ENCODE data around the gene SRCIN1. TPM values are rescaled to one million over a fixed set of nuclear protein-coding genes. Genes with fewer than 3 reads are reported as not detected.
A peak's percentile ranks its signal among the peaks of the same experiment; 100 is the strongest.

Gene SRCIN1
- total RNA-seq, 2 donors from 2014 or later = 1.1 to 1.2 TPM

GRCh38 chr17:38619937-38620550 is 14.3 kb upstream of the SRCIN1 start:
- ATAC-seq (no peak), DNase-seq (ENCODE audit: low spot score in 2 of 2) (no peak)
- H3K36me3 Mint-ChIP-seq = no peaks in the 10 kb centered on the region
- no peaks in the 10 kb centered on the region for H3K9me3 Mint-ChIP-seq
- no peak overlapping the region for H3K27ac Mint-ChIP-seq

DNA sequence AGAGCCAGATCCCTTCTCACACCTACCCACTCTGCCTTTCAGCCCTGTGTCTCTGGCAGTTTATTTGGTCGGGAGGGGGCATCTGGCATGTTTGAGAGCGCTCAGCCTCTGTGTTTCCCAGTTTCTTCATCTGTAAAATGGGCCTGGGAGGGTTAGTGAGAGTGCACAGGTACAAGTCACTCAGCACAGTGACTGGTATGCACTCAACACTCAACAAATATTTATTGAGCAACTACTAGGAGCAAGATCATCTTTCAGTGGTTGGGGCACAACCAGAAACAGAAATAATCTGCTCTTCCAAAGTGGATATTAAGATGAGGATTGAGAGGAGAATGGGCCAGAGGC is 13.7 kb upstream of the SRCIN1 start:
- ATAC-seq = no peak
- Mint-ChIP-seq H3K9me3 (no peaks in the 10 kb centered on the region), H3K27ac (no peak overlapping the region), H3K36me3 (no peaks in the 10 kb centered on the region)
- no peak for DNase-seq (ENCODE audit: low spot score in 2 of 2)

DNA sequence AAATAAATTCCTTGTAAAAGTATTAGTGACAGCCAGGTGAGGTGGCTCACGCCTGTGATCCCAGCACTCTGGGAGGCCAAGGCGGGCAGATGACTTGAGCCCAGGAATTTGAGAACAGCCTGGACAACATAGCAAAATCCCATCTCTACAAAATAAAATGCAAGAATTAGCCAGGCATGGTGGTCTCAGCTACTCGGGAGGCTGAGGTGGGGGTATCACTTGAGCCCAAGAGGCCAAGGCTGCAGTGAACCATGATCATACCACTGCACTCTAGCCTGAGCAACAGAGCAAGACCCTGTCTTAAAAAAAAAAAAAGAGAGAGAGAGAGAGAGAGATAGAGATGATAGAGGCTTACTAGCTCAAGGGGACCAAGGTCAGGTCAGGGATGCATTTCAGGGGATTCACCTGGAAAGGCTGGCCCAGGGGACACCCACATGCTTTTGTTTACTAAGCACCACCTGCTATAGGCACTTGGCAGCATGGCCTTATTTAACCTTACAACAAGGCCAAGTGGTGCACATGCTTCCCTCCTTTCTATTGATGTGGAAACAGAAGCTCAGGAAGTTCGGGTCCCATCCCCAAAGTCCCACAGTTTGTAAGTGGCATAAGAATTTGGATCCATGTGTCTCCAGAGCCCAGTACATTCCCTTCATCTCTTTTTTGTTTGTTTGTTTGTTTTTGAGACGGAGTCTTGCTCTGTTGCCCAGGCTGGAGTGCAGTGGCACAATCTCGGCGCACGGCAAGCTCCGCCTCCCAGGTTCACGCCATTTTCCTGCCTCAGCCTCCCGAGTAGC is 12.4 kb upstream of the SRCIN1 start:
- ATAC-seq = no peak
- no peak overlapping the region for H3K27ac Mint-ChIP-seq
- no peaks in the 10 kb centered on the region for H3K9me3 Mint-ChIP-seq
- H3K36me3 Mint-ChIP-seq = no peaks in the 10 kb centered on the region
- no peak for DNase-seq (ENCODE audit: low spot score in 2 of 2)

- no peak for ATAC-seq
- H3K36me3 Mint-ChIP-seq = no peaks in the 10 kb centered on the region
- DNase-seq (ENCODE audit: low spot score in 2 of 2) = no peak
- no peaks in the 10 kb centered on the region for H3K9me3 Mint-ChIP-seq
- H3K27ac Mint-ChIP-seq = peak overlapping the region in 1 of 2 donors; percentile 3
Measured at GRCh38 chr17:38617074-38617860, 11.5 kb upstream of the SRCIN1 start.

- H3K27ac Mint-ChIP-seq = peak overlapping the region in 1 of 2 donors; percentile 24
- DNase-seq (ENCODE audit: low spot score in 2 of 2) = no peak
Measured at GRCh38 chr17:38616361-38616760, 10.6 kb upstream of the SRCIN1 start.

DNA sequence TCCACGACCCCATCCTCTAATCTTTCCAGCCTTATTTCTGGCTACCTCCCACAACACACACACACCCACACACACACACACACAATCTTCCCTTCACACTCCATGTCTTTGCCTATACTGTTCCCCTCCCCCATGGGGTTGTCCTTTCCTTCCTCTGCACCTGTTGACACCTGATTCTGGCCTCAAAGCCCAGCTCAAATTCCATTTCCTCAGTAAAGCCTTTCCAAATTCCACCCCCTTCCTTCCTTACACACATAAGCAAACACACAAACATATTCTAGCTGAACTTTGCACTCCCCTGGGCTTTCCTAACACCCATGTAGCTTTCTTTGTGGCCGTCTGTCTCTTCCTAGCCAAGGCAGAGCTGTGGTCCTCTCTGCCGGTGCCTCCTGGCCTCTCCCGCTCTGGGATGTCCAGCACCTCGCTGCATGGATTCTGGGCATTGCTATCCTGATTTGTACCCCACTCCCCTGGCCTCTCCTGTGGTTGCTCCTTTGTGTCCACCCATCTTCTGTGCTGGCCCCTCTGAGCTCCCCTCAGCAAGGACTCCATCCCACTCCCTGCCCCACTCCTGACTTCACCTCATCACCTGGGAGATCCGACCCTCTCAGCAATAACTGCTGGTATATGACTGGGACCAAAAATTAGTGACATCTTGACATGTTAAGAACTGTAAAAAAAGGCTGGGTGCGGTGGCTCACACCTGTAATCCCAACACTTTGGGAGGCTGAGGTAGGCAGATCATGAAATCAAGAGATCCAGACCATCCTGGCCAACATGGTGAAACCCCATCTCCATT is 8.4 kb upstream of the SRCIN1 start:
- H3K36me3 Mint-ChIP-seq = no peaks in the 10 kb centered on the region
- peak overlapping the region in 1 of 2 donors; percentile 40 for H3K27ac Mint-ChIP-seq
- H3K9me3 Mint-ChIP-seq = no peaks in the 10 kb centered on the region
- ATAC-seq = no peak
- no peak for DNase-seq (ENCODE audit: low spot score in 2 of 2)

More at GRCh38 chr17:38616361-38616760, 10.6 kb upstream of the SRCIN1 start:
- no peaks in the 10 kb centered on the region for H3K36me3 Mint-ChIP-seq
- no peak for ATAC-seq
- H3K9me3 Mint-ChIP-seq = no peaks in the 10 kb centered on the region

DNA sequence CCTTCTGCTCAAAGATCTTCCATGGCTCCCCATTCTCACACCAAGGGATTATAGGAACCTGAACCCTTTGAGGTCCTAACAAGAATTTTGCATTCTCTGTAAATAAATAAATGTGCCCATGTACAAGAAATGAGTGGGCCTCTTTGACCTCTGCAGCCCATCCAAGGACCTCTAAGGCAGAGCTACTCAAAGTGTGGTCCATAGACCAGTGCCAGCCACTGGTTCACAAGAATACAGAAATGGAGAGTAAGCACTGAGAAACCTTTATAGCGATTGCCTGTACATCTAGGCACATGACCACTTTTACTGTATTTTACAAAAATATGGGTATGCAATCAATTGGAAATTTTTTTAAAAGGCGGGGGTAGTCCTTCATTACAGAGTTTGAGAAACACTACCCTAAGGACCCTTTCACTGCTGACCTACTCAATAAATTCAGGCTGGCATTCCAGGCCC is 7.8 kb upstream of the SRCIN1 start:
- Mint-ChIP-seq H3K27ac (no peak overlapping the region), H3K36me3 (no peaks in the 10 kb centered on the region), H3K9me3 (no peaks in the 10 kb centered on the region)
- DNase-seq (ENCODE audit: low spot score in 2 of 2) (no peak), ATAC-seq (no peak)

GRCh38 chr17:38611872-38612376 is 6.2 kb upstream of the SRCIN1 start:
- Mint-ChIP-seq H3K27ac (no peak overlapping the region), H3K9me3 (no peaks in the 10 kb centered on the region), H3K36me3 (no peaks in the 10 kb centered on the region)
- DNase-seq (ENCODE audit: low spot score in 2 of 2) (no peak), ATAC-seq (no peak)

DNA sequence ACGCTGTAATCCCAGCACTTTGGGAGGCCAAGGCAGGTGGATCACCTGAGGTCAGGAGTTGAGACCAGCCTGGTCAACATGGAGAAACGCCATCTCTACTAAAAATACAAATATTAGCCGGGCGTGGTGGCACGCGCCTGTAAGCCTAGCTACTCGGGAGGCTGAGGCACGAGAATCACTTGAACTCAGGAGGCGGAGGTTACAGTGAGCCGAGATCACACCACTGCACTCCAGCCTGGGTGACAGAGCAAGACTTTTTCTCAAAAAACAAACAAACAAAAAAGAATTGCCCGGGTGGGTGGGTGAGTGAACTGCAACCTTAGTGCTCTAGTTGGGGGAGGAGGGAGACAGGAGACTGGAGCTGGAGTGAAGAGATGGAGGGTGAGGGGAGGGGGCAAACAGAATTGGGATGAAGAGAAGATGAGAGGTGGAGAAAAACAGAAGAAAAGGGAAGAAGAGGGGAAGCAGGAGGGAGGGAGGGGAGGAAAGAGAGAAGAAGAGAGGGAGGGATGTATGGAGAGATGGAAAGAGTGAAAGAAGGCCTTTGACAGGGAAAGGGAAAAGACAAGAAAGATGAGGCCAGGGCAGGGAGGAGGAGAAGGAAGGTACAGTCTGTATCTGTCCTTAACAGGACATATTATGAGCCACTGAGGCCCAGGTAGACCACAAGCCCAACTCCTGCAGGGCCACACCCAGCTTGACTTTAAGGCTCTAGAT is 5.5 kb upstream of the SRCIN1 start:
- H3K9me3 Mint-ChIP-seq = no peaks in the 10 kb centered on the region
- ATAC-seq = no peak
- no peak overlapping the region for H3K27ac Mint-ChIP-seq
- no peaks in the 10 kb centered on the region for H3K36me3 Mint-ChIP-seq
- no peak for DNase-seq (ENCODE audit: low spot score in 2 of 2)

GRCh38 chr17:38609280-38610031 is 3.7 kb upstream of the SRCIN1 start:
- Mint-ChIP-seq H3K9me3 (no peaks in the 10 kb centered on the region), H3K36me3 (no peaks in the 10 kb centered on the region), H3K27ac (no peak overlapping the region)
- no peak for DNase-seq (ENCODE audit: low spot score in 2 of 2)
- ATAC-seq = no peak

- ATAC-seq = no peak
- H3K9me3 Mint-ChIP-seq = no peaks in the 10 kb centered on the region
- no peak overlapping the region for H3K27ac Mint-ChIP-seq
- no peak for DNase-seq (ENCODE audit: low spot score in 2 of 2)
- no peaks in the 10 kb centered on the region for H3K36me3 Mint-ChIP-seq
Measured at GRCh38 chr17:38608648-38609047, 2.9 kb upstream of the SRCIN1 start.

DNA sequence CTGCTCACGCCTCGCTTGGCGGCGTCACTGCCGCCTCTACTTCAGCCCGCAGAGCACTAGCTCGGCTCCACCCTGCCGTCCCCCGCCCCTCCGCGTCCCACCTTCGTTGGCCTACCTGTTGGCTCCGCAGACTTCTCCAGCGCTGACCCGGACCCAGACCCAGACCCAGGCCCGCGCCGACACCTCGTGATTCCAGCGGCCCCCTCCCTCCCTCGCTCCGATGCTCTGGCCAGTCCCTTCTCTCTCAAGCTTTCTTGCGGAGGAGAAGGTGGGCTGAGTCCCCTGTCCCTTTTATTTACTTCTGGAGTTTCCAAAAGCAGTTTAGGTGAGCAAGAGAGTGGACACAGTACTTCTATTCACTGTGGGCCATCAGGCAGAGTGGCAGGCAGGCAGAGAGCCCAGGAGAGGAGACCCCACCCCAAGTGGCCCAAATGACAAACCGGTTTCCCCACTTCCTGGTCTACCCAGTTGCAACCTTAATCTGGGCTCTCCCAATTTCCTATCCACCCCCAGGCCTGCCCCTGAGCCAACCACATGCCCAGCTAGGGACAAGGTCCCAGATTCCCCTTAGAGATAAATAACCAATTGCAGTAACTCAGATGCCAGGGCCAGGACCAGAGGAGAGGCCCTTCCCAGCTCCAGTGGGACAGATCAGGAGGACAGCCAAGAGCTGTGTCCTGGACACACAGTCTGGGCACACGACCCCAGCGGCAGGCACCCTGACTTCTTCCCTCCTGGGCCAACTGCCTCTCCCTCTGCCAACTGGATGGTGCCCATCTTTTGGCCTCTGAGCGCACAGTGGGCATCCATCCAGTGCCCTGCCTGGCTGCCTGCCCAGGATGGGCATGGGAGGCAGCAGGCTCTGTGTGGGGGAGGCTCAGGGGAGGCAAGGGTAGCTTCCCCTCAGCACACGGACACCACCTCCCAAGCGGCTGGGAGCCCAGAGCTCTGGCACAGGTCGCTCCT is 1.2 kb upstream of the SRCIN1 start:
- Mint-ChIP-seq H3K27ac (no peak overlapping the region), H3K36me3 (no peaks in the 10 kb centered on the region), H3K9me3 (no peaks in the 10 kb centered on the region)
- DNase-seq (ENCODE audit: low spot score in 2 of 2) = no peak
- ATAC-seq = no peak

GRCh38 chr17:38605411-38605840 is 326 bp downstream of the SRCIN1 start:
- H3K36me3 Mint-ChIP-seq = no peaks in the 10 kb centered on the region
- H3K27ac Mint-ChIP-seq = no peak overlapping the region
- no peak for DNase-seq (ENCODE audit: low spot score in 2 of 2)
- no peak for ATAC-seq
- H3K9me3 Mint-ChIP-seq = no peaks in the 10 kb centered on the region
